SIG-M5 (cell line): ENCODE measurements around the gene CRTAP.
"Not testable (repeated sequence)": the region's sequence is repeated elsewhere in the genome, so short reads cannot be mapped to it uniquely, and the experiment has no call there.

Experiments
- DNase-seq: peaks from one replicate; lab custom pipeline; 2025; lab: John Stamatoyannopoulos, UW

The CRTAP gene

GRCh38 chr3:33099701-33100100 lies 14.1 kb upstream of the CRTAP start:
- DNase-seq, result no peak

GRCh38 chr3:33100229-33100628 lies 13.6 kb upstream of the CRTAP start:
- no peak for DNase-seq

- no peak for DNase-seq
Measured at GRCh38 chr3:33103034-33103433, 10.8 kb upstream of the CRTAP start.

- no peak for DNase-seq
Measured at GRCh38 chr3:33103480-33103879, 10.3 kb upstream of the CRTAP start.

GRCh38 chr3:33104803-33105202 lies 9.0 kb upstream of the CRTAP start:
- no peak for DNase-seq

- DNase-seq, result no peak
Measured at GRCh38 chr3:33105341-33105948, 8.4 kb upstream of the CRTAP start.

- not testable (repeated sequence) for DNase-seq
Measured at GRCh38 chr3:33106854-33107253, 7.0 kb upstream of the CRTAP start.

GRCh38 chr3:33111581-33111980 lies 2.2 kb upstream of the CRTAP start:
- DNase-seq, result no peak

- DNase-seq, result no peak
Measured at GRCh38 chr3:33114622-33115023, 809 bp downstream of the CRTAP start.

GRCh38 chr3:33115024-33115768 lies 1.4 kb downstream of the CRTAP start:
- DNase-seq, result peak; percentile 69

GRCh38 chr3:33117461-33117860 lies 3.6 kb downstream of the CRTAP start:
- DNase-seq, result no peak

- no peak for DNase-seq
Measured at GRCh38 chr3:33119891-33120290, 6.1 kb downstream of the CRTAP start.

GRCh38 chr3:33122991-33123390 lies 9.2 kb downstream of the CRTAP start:
- DNase-seq, result no peak

- no peak for DNase-seq
Measured at GRCh38 chr3:33124638-33125037, 10.8 kb downstream of the CRTAP start.

- DNase-seq, result no peak
Measured at GRCh38 chr3:33125840-33126239, 12.0 kb downstream of the CRTAP start.

GRCh38 chr3:33128706-33129105 lies 14.9 kb downstream of the CRTAP start:
- DNase-seq, result no peak

GRCh38 chr3:33130144-33130543 lies 16.3 kb downstream of the CRTAP start:
- no peak for DNase-seq

GRCh38 chr3:33131331-33132018 lies 17.7 kb downstream of the CRTAP start:
- DNase-seq, result no peak

GRCh38 chr3:33132019-33132360 lies 18.2 kb downstream of the CRTAP start:
- DNase-seq, result no peak

- DNase-seq, result no peak
Measured at GRCh38 chr3:33134026-33134625, 20.3 kb downstream of the CRTAP start.

- no peak for DNase-seq
Measured at GRCh38 chr3:33137691-33138090, 23.9 kb downstream of the CRTAP start.

GRCh38 chr3:33139006-33139623 lies 25.3 kb downstream of the CRTAP start:
- DNase-seq, result not testable (repeated sequence)
